SK-N-MC (cell line): ENCODE measurements around the gene PKM.

ENCODE experiments used
- EZH2 ChIP-seq: fragments of 200-600 bp; sonication (generic); IDR thresholded peaks from one replicate; pipeline ENCODE4 v1.6.1; 2017; ENCODE audit warnings: antibody characterized with exemption
- FOXP2 ChIP-seq: optimal IDR thresholded peaks from 2 replicates; pipeline ENCODE3; 2011; ENCODE audit warnings: mild to moderate bottlenecking, moderate library complexity; ENCODE audit not compliant: insufficient read depth; ENCODE audit errors: extremely low read length, control extremely low read depth
- POLR2AphosphoS5 ChIP-seq: IDR thresholded peaks from 2 replicates; pipeline ENCODE4 v1.6.1; 2012; ENCODE audit warnings: mild to moderate bottlenecking, low read depth, low read length, borderline replicate concordance

GRCh38 chr15:72178976-72179585, 51.9 kb downstream of the PKM start:
- TF ChIP-seq EZH2 (no peak), POLR2AphosphoS5 (no peak), FOXP2 (no peak)
